Measurements from ENCODE around the gene ARHGAP24. TPM values are rescaled to one million over a fixed set of nuclear protein-coding genes. Genes with fewer than 3 reads are reported as not detected.
A peak's percentile ranks its signal among the peaks of the same experiment; 100 is the strongest.

ARHGAP24 gene
- polyA plus RNA-seq, 2 of the 4 experiments (the other 2 are of a cell fraction), result 1.7 to 12.1 TPM

DNA sequence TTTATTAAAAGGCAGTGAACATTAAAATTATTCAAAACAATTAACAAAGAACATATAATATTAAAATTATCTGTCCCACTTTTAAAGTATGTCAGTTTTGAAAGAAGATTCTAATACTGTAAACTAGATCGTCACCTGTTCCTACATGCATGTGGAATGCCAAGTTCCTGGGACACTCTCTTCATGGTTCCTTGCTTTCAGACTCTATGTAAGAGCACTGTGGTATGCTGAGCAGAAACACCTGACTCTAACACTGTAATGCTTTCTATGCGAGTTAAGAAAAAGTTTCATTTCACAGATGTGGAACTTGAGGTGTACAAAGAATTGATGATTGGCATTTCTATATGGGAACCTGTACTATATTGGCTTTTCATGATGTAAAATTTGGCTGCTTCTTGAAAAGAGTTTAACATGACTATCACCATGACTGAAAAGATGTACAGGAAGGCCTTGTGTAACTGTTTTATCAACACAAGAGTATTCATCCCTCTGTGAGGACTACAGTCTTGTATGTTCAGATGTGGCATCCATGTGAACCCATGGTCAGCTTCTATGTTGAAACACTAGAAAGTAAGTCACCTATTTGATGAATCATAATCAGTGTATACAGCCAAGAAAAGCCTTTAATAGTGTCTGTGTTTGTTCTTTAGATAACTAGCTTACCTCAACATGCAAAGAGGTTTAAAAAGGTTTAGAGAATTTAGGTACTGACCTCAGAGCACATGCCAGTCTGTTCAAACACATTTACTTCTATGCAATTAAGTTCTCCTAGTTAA lies 354.5 kb downstream of the ARHGAP24 start:
- H3K4me2 ChIP-seq, result peak overlapping the region; percentile 23; the same call in 2 of the 3 replicates
- H3K4me3 ChIP-seq, result no peak overlapping the region
- TF ChIP-seq CBX8 (IDR thresholded peaks at IDR 0.05), result no peak
- no peak for TF ChIP-seq HOXB13 (CRISPR knock-in tag; IDR thresholded peaks at IDR 0.05; ENCODE audit: low read depth)
- no peak for TF ChIP-seq RNF2 (IDR thresholded peaks at IDR 0.05; ENCODE audit: borderline replicate concordance, low read depth)
- no peak for TF ChIP-seq RFX5 (IDR thresholded peaks at IDR 0.05)
- TF ChIP-seq SMC3 (IDR thresholded peaks at IDR 0.05), result no peak
- TF ChIP-seq CBX2 (IDR thresholded peaks at IDR 0.05; ENCODE audit: borderline replicate concordance, low read depth), result no peak
- TF ChIP-seq, protein P1, sequence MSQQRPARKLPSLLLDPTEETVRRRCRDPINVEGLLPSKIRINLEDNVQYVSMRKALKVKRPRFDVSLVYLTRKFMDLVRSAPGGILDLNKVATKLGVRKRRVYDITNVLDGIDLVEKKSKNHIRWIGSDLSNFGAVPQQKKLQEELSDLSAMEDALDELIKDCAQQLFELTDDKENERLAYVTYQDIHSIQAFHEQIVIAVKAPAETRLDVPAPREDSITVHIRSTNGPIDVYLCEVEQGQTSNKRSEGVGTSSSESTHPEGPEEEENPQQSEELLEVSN (IDR thresholded peaks at IDR 0.05; ENCODE audit: borderline replicate concordance, low read depth), result no peak
- no peak for TF ChIP-seq FOSB (CRISPR knock-in tag; IDR thresholded peaks at IDR 0.05)
- no peak for TF ChIP-seq NPAS2 (CRISPR knock-in tag; IDR thresholded peaks at IDR 0.05; ENCODE audit: borderline replicate concordance)
- no peak for TF ChIP-seq NR3C1 (IDR thresholded peaks at IDR 0.05)
- TF ChIP-seq ZNF302 (CRISPR knock-in tag; IDR thresholded peaks at IDR 0.05), result no peak
- TF ChIP-seq, protein P2, sequence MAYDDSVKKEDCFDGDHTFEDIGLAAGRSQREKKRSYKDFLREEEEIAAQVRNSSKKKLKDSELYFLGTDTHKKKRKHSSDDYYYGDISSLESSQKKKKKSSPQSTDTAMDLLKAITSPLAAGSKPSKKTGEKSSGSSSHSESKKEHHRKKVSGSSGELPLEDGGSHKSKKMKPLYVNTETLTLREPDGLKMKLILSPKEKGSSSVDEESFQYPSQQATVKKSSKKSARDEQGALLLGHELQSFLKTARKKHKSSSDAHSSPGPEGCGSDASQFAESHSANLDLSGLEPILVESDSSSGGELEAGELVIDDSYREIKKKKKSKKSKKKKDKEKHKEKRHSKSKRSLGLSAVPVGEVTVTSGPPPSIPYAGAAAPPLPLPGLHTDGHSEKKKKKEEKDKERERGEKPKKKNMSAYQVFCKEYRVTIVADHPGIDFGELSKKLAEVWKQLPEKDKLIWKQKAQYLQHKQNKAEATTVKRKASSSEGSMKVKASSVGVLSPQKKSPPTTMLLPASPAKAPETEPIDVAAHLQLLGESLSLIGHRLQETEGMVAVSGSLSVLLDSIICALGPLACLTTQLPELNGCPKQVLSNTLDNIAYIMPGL (CRISPR knock-in tag; IDR thresholded peaks at IDR 0.05; ENCODE audit: borderline replicate concordance), result no peak
- TF ChIP-seq HOXA7 (CRISPR knock-in tag; IDR thresholded peaks at IDR 0.05), result no peak
- no peak for TF ChIP-seq CTCF (IDR thresholded peaks at IDR 0.05)
- no peak for TF ChIP-seq PHF8 (IDR thresholded peaks at IDR 0.05; ENCODE audit: borderline replicate concordance, low read depth)
- ChIA-PET CTCF (interaction anchor here (0.9 kb wide), 1 partner anchor 33 kb away, joined by 4 read pairs; no protein-coding TSS in a partner anchor), POLR2A (no interaction called here)
- ATAC-seq (no peak), FAIRE-seq (no peak), DNase-seq (ENCODE audit: low read depth in 1 of 2, low spot score in 1 of 2) (no peak)
- H3K9me3 ChIP-seq, result no peaks in the 10 kb centered on the region
- peaks cover 40% of the 10 kb centered on the region for H3K4me1 ChIP-seq
- H3K27ac ChIP-seq, result no peak overlapping the region
- 74% methylated on average over 2 of the region's 2 CpGs for WGBS (ENCODE audit: missing lambda C conversion rate)

- ATAC-seq (no peak), DNase-seq (ENCODE audit: low read depth in 1 of 2, low spot score in 1 of 2) (no peak), FAIRE-seq (no peak)
- TF ChIP-seq SREBF2 (IDR thresholded peaks at IDR 0.05) (no peak), ZNF302 (CRISPR knock-in tag; IDR thresholded peaks at IDR 0.05) (no peak), MYC (IDR thresholded peaks at IDR 0.05; ENCODE audit: borderline replicate concordance, low read length) (no peak), HEYL (CRISPR knock-in tag; IDR thresholded peaks at IDR 0.05) (no peak), ESRRA (IDR thresholded peaks at IDR 0.05; ENCODE audit: borderline replicate concordance, low read length) (no peak), MAZ (IDR thresholded peaks at IDR 0.05; ENCODE audit: borderline replicate concordance, low read depth, low read length) (no peak), TFCP2L1 (CRISPR knock-in tag; IDR thresholded peaks at IDR 0.05) (no peak), MAFK (IDR thresholded peaks at IDR 0.05; ENCODE audit: partially characterized antibody) (no peak)
- POLR2A ChIA-PET, result no interaction called here
- H3K4me2 ChIP-seq, result no peak overlapping the region
- H3K27ac ChIP-seq, result no peak overlapping the region
- H3K9me3 ChIP-seq, result no peaks in the 10 kb centered on the region
- WGBS (ENCODE audit: missing lambda C conversion rate), result 93% methylated on average over 3 of the region's 3 CpGs
- CTCF ChIA-PET, result no interaction called here
- H3K4me3 ChIP-seq, result no peak overlapping the region
- H3K4me1 ChIP-seq, result peaks cover 28% of the 10 kb centered on the region
Measured at GRCh38 chr4:85831647-85832046, 356.7 kb downstream of the ARHGAP24 start.

Measured in A549 (cell line).